Heart left ventricle (tissue), 13 donors: Measurements from ENCODE around the gene DNAJB9.

Experiments used
- POLR2A ChIP-seq, 2 donors: fragments of 450-650 bp; IDR thresholded peaks; one replicate each; pipeline ENCODE4 v1.6.1; 2017; ENCODE audit warnings: antibody characterized with exemption in 2 of 2, mild to moderate bottlenecking in 2 of 2, moderate library complexity in 2 of 2
- TF ChIP-seq, protein P1 (sequence below), 12 donors: fragments of 200-600 bp; sonication (generic) in 4 of 12; IDR thresholded peaks; one replicate each; pipeline versions ENCODE4 v1.5.0 to v1.8.0; 2018 to 2022; ENCODE audit warnings: antibody characterized with exemption in 12 of 12, mild to moderate bottlenecking in 5 of 12
- donor health status: ischemic (EF 13 %, LVEDD 7.1; RV severe dilation, severe dysfunction).
- donor health status: DM: no; HTN: yes; CAD: no.
- donor health status: DM: no; HTN: no; CAD: no.
- donor health status: ischemic (EF 25% LVEDD 6.9; RV normal size, moderate dysfunction).
- donor health status: ischemic (EF 25% LVEDD 5.7; RV mildly dilated, moderate dysfunction).
- donor health status: ischemic (EF 35%, LVEDD 5.7; RV mildly dilated, moderate dysfunction).
- donor health status: nonischemic (EF 11% LVEDD 7.7; RV severe dilation, severe dysfunction).
- donor health status: DM: yes; HTN: yes; CAD: no.
- donor health status: PGD.
- donor health status: ischemic (EF 29% LVEDD 5.4; RV normal size, mild dysfunction).
- donor health status: nonischemic (EF 23%, LVEDD 6.1; RV moderate dilation, normal function).

DNA sequence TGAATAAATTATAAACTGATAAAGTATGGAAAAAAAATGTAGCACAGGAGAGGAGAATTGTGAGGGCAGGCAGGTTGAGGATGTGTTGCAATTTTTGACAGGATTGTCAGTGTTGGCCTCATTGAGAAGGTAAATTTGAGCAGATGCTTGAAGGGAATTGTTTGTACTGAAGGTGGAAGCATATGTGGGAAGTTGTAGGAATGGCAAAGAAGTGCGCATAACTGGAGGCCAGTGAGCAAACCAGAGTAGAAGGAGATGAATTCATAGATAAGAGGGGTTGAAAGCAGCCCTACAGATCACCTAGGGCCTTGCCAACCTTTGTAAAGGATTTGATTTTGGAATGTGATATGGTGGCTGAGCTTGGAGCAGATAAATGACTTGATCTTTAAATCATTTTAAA is 6.4 kb downstream of the DNAJB9 start:
- no peak for TF ChIP-seq POLR2A (IDR thresholded peaks at IDR 0.05)
- TF ChIP-seq, protein P1, sequence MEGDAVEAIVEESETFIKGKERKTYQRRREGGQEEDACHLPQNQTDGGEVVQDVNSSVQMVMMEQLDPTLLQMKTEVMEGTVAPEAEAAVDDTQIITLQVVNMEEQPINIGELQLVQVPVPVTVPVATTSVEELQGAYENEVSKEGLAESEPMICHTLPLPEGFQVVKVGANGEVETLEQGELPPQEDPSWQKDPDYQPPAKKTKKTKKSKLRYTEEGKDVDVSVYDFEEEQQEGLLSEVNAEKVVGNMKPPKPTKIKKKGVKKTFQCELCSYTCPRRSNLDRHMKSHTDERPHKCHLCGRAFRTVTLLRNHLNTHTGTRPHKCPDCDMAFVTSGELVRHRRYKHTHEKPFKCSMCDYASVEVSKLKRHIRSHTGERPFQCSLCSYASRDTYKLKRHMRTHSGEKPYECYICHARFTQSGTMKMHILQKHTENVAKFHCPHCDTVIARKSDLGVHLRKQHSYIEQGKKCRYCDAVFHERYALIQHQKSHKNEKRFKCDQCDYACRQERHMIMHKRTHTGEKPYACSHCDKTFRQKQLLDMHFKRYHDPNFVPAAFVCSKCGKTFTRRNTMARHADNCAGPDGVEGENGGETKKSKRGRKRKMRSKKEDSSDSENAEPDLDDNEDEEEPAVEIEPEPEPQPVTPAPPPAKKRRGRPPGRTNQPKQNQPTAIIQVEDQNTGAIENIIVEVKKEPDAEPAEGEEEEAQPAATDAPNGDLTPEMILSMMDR (IDR thresholded peaks at IDR 0.05) = no peak
